Heart left ventricle (tissue), 16 donors: ENCODE data around the gene TBCB. TPM values are rescaled to one million over a fixed set of nuclear protein-coding genes. Genes with fewer than 3 reads are reported as not detected.
A peak's percentile ranks its signal among the peaks of the same experiment; 100 is the strongest.

ENCODE experiments used
- ATAC-seq, 4 donors: fragments of 200-7000 bp; cut with Tn5 transposase; one replicate each; pipeline ENCODE4 v1.9.1; 2020 to 2022; ENCODE audit warnings: moderate library complexity in 4 of 4, mild to moderate bottlenecking in 3 of 4, moderate number of reproducible peaks in 1 of 4
- DNase-seq, 5 donors: peaks; one replicate each; pipeline ENCODE4 v3.0.0-alpha.2; 2020
- H3K27ac ChIP-seq, 12 donors: fragments of 200-600 bp; sonication (generic) in 4 of 12; one replicate each; pipeline versions ENCODE4 v1.5.0 to v1.8.0; 2016 to 2022; ENCODE audit warnings: mild to moderate bottlenecking in 2 of 12
- H3K27me3 ChIP-seq, 9 donors: fragments of 200-600 bp; sonication (generic) in 2 of 9; one replicate each; pipeline versions ENCODE4 v1.5.1 to v1.8.0; 2016 to 2022; ENCODE audit warnings: mild to moderate bottlenecking in 3 of 9
- H3K36me3 ChIP-seq, 9 donors: fragments of 200-600 bp; sonication (generic) in 2 of 9; one replicate each; pipeline versions ENCODE4 v1.5.0 to v1.8.0; 2018 to 2022; ENCODE audit warnings: mild to moderate bottlenecking in 2 of 9
- H3K4me1 ChIP-seq, 12 donors: fragments of 200-600 bp; sonication (generic) in 4 of 12; one replicate each; pipeline versions ENCODE4 v1.5.0 to v1.8.0; 2016 to 2022; ENCODE audit warnings: mild to moderate bottlenecking in 3 of 12
- H3K4me3 ChIP-seq, 12 donors: fragments of 200-600 bp; sonication (generic) in 4 of 12; one replicate each; pipeline versions ENCODE4 v1.5.0 to v1.8.0; 2017 to 2022; ENCODE audit warnings: mild to moderate bottlenecking in 9 of 12, moderate library complexity in 4 of 12
- H3K9me3 ChIP-seq, 12 donors: fragments of 200-600 bp; sonication (generic) in 4 of 12; one replicate each; pipeline versions ENCODE4 v1.5.0 to v1.8.0; 2016 to 2022; ENCODE audit warnings: mild to moderate bottlenecking in 1 of 12
- CTCF ChIP-seq, 12 donors: fragments of 200-600 bp; sonication (generic) in 4 of 12; IDR thresholded peaks; one replicate each; pipeline versions ENCODE4 v1.5.0 to v1.8.0; 2018 to 2022; ENCODE audit warnings: antibody characterized with exemption in 12 of 12, mild to moderate bottlenecking in 5 of 12
- POLR2A ChIP-seq, 2 donors: fragments of 450-650 bp; IDR thresholded peaks; one replicate each; pipeline ENCODE4 v1.6.1; 2017; ENCODE audit warnings: antibody characterized with exemption in 2 of 2, mild to moderate bottlenecking in 2 of 2, moderate library complexity in 2 of 2
- WGBS, 4 donors: extraction: QIAGEN DNeasy Blood & Tissue Kit in 2 of 4; methylation state at CpG; one replicate each; pipeline versions ENCODE4 v1.1.5 to v1.1.7; 2013 to 2018; 5-methylcytosine and 5-hydroxymethylcytosine counted together
- intact Hi-C, 10 donors: fragments of 100-400 bp; cut with DNase I; formaldehyde crosslinking; loops; one replicate each; pipeline versions ENCODE4 v1.11.1 to v1.14.2; 2022
- polyA plus RNA-seq, 2 donors: library from polyadenylated mRNA; stranded (reverse); fragments of 200-250 nt; gene quantifications; one replicate each; pipeline ENCODE4 v1.2.3, GENCODE V29; 2013
- total RNA-seq, 9 donors: library from RNA; depleted of rRNA in 2 of 9; stranded (reverse); fragments of >200 nt in 2 of 9; fragmentation: NEBNext Ultra II Directional in 3 of 9; extraction: Animal tissue kit (Norgen Biotek cat#: 25700) in 3 of 9; gene quantifications; one replicate each; pipeline versions ENCODE4 v1.1.0 to v1.2.4, GENCODE V29; 2016 to 2023
- donor health status: ischemic (EF 13 %, LVEDD 7.1; RV severe dilation, severe dysfunction).
- donor health status: healthy with polysubstance abuse.
- donor health status: DM: no; HTN: yes; CAD: no.
- donor health status: DM: no; HTN: no; CAD: no.
- donor health status: ischemic (EF 25% LVEDD 6.9; RV normal size, moderate dysfunction).
- donor health status: ischemic (EF 25% LVEDD 5.7; RV mildly dilated, moderate dysfunction).
- donor health status: healthy.
- donor health status: DM: yes; HTN: yes; CAD: no.
- donor health status: ischemic (EF 35%, LVEDD 5.7; RV mildly dilated, moderate dysfunction).
- donor health status: nonischemic (EF 11% LVEDD 7.7; RV severe dilation, severe dysfunction).
- donor health status: DM: yes; HTN: yes; CAD: no.
- donor health status: PGD.
- donor health status: ischemic (EF 29% LVEDD 5.4; RV normal size, mild dysfunction).
- donor health status: nonischemic (EF 23%, LVEDD 6.1; RV moderate dilation, normal function).

TBCB gene
- total and polyA plus RNA-seq, 11 donors = 89.8 to 171 (median 111) TPM

GRCh38 chr19:36116344-36116637 is 1.0 kb downstream of the TBCB start:
- ATAC-seq (no peak), DNase-seq (no peak)
- H3K4me1 ChIP-seq = peaks cover 3 to 32% (median 19%) of the 10 kb centered on the region in 12 donors
- H3K36me3 ChIP-seq = peaks cover 0 to 66% (median 52%) of the 10 kb centered on the region in 9 donors
- no peaks in the 10 kb centered on the region for H3K27me3 ChIP-seq
- peak overlapping the region in 10 of 12 donors; percentile 72 to 98 (median 90) for H3K4me3 ChIP-seq
- H3K9me3 ChIP-seq = no peaks in the 10 kb centered on the region
- intact Hi-C loops = loop anchor here in 1 of 10 donors (10.0 kb wide), 1 partner anchor 121 kb away; the partner anchor contains the start of gene SDHAF1
- peak overlapping the region in 9 of 12 donors; percentile 86 to 93 (median 89) for H3K27ac ChIP-seq
- WGBS, 4 donors = 91 to 100% (median 96%) methylated on average over 1 of the region's 1 CpG
- TF ChIP-seq POLR2A (IDR thresholded peaks at IDR 0.05) (no peak), CTCF (IDR thresholded peaks at IDR 0.05) (no peak)

GRCh38 chr19:36120092-36120983 is 5.1 kb downstream of the TBCB start:
- Histone ChIP-seq H3K36me3 (peaks cover 0 to 84% (median 66%) of the 10 kb centered on the region in 9 donors), H3K4me1 (peaks cover 0 to 15% (median 12%) of the 10 kb centered on the region in 12 donors), H3K27me3 (no peaks in the 10 kb centered on the region), H3K27ac (no peak overlapping the region), H3K4me3 (no peak overlapping the region), H3K9me3 (no peaks in the 10 kb centered on the region)
- ATAC-seq (no peak), DNase-seq (no peak)
- WGBS, 4 donors = 91 to 95% (median 92%) methylated on average over 26 of the region's 26 CpGs
- no peak for TF ChIP-seq CTCF (IDR thresholded peaks at IDR 0.05)
- no peak for TF ChIP-seq POLR2A (IDR thresholded peaks at IDR 0.05)
- intact Hi-C loops = loop anchor here in 1 of 10 donors (10.0 kb wide), 1 partner anchor 374 kb away; no protein-coding TSS in a partner anchor

- peaks cover 0 to 90% (median 72%) of the 10 kb centered on the region in 9 donors for H3K36me3 ChIP-seq
- H3K27ac ChIP-seq = no peak overlapping the region
- DNase-seq (no peak), ATAC-seq (no peak)
- intact Hi-C loops = loop anchor here in 1 of 10 donors (10.0 kb wide), 1 partner anchor 374 kb away; no protein-coding TSS in a partner anchor
- TF ChIP-seq CTCF (IDR thresholded peaks at IDR 0.05) (no peak), POLR2A (IDR thresholded peaks at IDR 0.05) (no peak)
- H3K27me3 ChIP-seq = no peaks in the 10 kb centered on the region
- H3K9me3 ChIP-seq = no peaks in the 10 kb centered on the region
- H3K4me1 ChIP-seq = peaks cover 0 to 11% (median 8%) of the 10 kb centered on the region in 12 donors
- no peak overlapping the region for H3K4me3 ChIP-seq
- WGBS, 4 donors = 93 to 96% (median 95%) methylated on average over 18 of the region's 18 CpGs
Observed at GRCh38 chr19:36120984-36121358, 5.7 kb downstream of the TBCB start.

- no peak for ATAC-seq
- Histone ChIP-seq H3K27ac (no peak overlapping the region), H3K27me3 (no peaks in the 10 kb centered on the region), H3K9me3 (no peaks in the 10 kb centered on the region), H3K4me3 (no peak overlapping the region), H3K36me3 (peaks cover 0 to 91% (median 74%) of the 10 kb centered on the region in 9 donors), H3K4me1 (peaks cover 0 to 5% (median 2%) of the 10 kb centered on the region in 12 donors)
- WGBS, 4 donors = 84 to 90% (median 87%) methylated on average over 30 to 49 of the region's 49 CpGs
- intact Hi-C loops = loop anchor here in 1 of 10 donors (10.0 kb wide), 1 partner anchor 373 kb away; no protein-coding TSS in a partner anchor
- no peak for DNase-seq
- TF ChIP-seq CTCF (IDR thresholded peaks at IDR 0.05) = no peak
- TF ChIP-seq POLR2A (IDR thresholded peaks at IDR 0.05) = no peak
Observed at GRCh38 chr19:36121486-36122124, 6.3 kb downstream of the TBCB start.
